Measurements from ENCODE around the gene MISP.

The MISP gene

GRCh38 chr19:801030-801860, 50.3 kb downstream of the MISP start:
- Histone ChIP-seq H3K4me1 (ENCODE audit: control insufficient read depth in 5 of 5, insufficient read depth in 5 of 5, low read length in 5 of 5) (peaks cover 18 to 69% (median 61%) of the 10 kb centered on the region in 5 donors), H3K4me3 (ENCODE audit: low read depth in 1 of 5, low read length in 5 of 5) (peak overlapping the region; percentile 29 to 57 (median 32)), H3K27me3 (ENCODE audit: control insufficient read depth in 5 of 5, insufficient read depth in 4 of 5, low read length in 5 of 5) (no peaks in the 10 kb centered on the region), H3K27ac (ENCODE audit: low read depth, low read length) (peak overlapping the region; percentile 54), H3K9ac (ENCODE audit: low read length in 5 of 5) (peak overlapping the region in 1 of 5 donors; percentile 45), H3K9me3 (ENCODE audit: control insufficient read depth in 5 of 5, low read length in 5 of 5) (no peaks in the 10 kb centered on the region), H3K36me3 (ENCODE audit: control insufficient read depth in 5 of 5, insufficient read depth in 5 of 5, low read length in 5 of 5) (peaks cover 0 to 54% (median 39%) of the 10 kb centered on the region in 5 donors)

- H3K27ac ChIP-seq (ENCODE audit: low read depth, low read length), result peak overlapping the region; percentile 54
- H3K36me3 ChIP-seq (ENCODE audit: control insufficient read depth in 5 of 5, insufficient read depth in 5 of 5, low read length in 5 of 5), result peaks cover 0 to 62% (median 47%) of the 10 kb centered on the region in 5 donors
- no peaks in the 10 kb centered on the region for H3K9me3 ChIP-seq (ENCODE audit: control insufficient read depth in 5 of 5, low read length in 5 of 5)
- no peaks in the 10 kb centered on the region for H3K27me3 ChIP-seq (ENCODE audit: control insufficient read depth in 5 of 5, insufficient read depth in 4 of 5, low read length in 5 of 5)
- H3K9ac ChIP-seq (ENCODE audit: low read length in 5 of 5), result no peak overlapping the region
- peak overlapping the region; percentile 27 to 57 (median 32) for H3K4me3 ChIP-seq (ENCODE audit: low read depth in 1 of 5, low read length in 5 of 5)
- peaks cover 18 to 64% (median 56%) of the 10 kb centered on the region in 5 donors for H3K4me1 ChIP-seq (ENCODE audit: control insufficient read depth in 5 of 5, insufficient read depth in 5 of 5, low read length in 5 of 5)
Measured at GRCh38 chr19:801861-802497, 51.1 kb downstream of the MISP start.

GRCh38 chr19:802498-803098, 51.7 kb downstream of the MISP start:
- H3K27ac ChIP-seq (ENCODE audit: low read depth, low read length), result peak overlapping the region; percentile 54
- H3K9ac ChIP-seq (ENCODE audit: low read length in 5 of 5), result no peak overlapping the region
- peaks cover 0 to 68% (median 53%) of the 10 kb centered on the region in 5 donors for H3K36me3 ChIP-seq (ENCODE audit: control insufficient read depth in 5 of 5, insufficient read depth in 5 of 5, low read length in 5 of 5)
- H3K4me3 ChIP-seq (ENCODE audit: low read depth in 1 of 5, low read length in 5 of 5), result peak overlapping the region in 2 of 5 donors; percentile 32 to 57
- H3K9me3 ChIP-seq (ENCODE audit: control insufficient read depth in 5 of 5, low read length in 5 of 5), result no peaks in the 10 kb centered on the region
- peaks cover 18 to 64% (median 56%) of the 10 kb centered on the region in 5 donors for H3K4me1 ChIP-seq (ENCODE audit: control insufficient read depth in 5 of 5, insufficient read depth in 5 of 5, low read length in 5 of 5)
- H3K27me3 ChIP-seq (ENCODE audit: control insufficient read depth in 5 of 5, insufficient read depth in 4 of 5, low read length in 5 of 5), result no peaks in the 10 kb centered on the region

- no peaks in the 10 kb centered on the region for H3K27me3 ChIP-seq (ENCODE audit: control insufficient read depth in 5 of 5, insufficient read depth in 4 of 5, low read length in 5 of 5)
- peaks cover 18 to 64% (median 56%) of the 10 kb centered on the region in 5 donors for H3K4me1 ChIP-seq (ENCODE audit: control insufficient read depth in 5 of 5, insufficient read depth in 5 of 5, low read length in 5 of 5)
- H3K4me3 ChIP-seq (ENCODE audit: low read depth in 1 of 5, low read length in 5 of 5), result peak overlapping the region in 2 of 5 donors; percentile 32 to 57
- H3K9ac ChIP-seq (ENCODE audit: low read length in 5 of 5), result no peak overlapping the region
- H3K36me3 ChIP-seq (ENCODE audit: control insufficient read depth in 5 of 5, insufficient read depth in 5 of 5, low read length in 5 of 5), result peaks cover 0 to 73% (median 58%) of the 10 kb centered on the region in 5 donors
- no peaks in the 10 kb centered on the region for H3K9me3 ChIP-seq (ENCODE audit: control insufficient read depth in 5 of 5, low read length in 5 of 5)
- peak overlapping the region; percentile 54 for H3K27ac ChIP-seq (ENCODE audit: low read depth, low read length)
Measured at GRCh38 chr19:803099-803561, 52.2 kb downstream of the MISP start.

- H3K9ac ChIP-seq (ENCODE audit: low read length in 5 of 5), result no peak overlapping the region
- peaks cover 18 to 57% (median 50%) of the 10 kb centered on the region in 5 donors for H3K4me1 ChIP-seq (ENCODE audit: control insufficient read depth in 5 of 5, insufficient read depth in 5 of 5, low read length in 5 of 5)
- no peaks in the 10 kb centered on the region for H3K9me3 ChIP-seq (ENCODE audit: control insufficient read depth in 5 of 5, low read length in 5 of 5)
- no peak overlapping the region for H3K4me3 ChIP-seq (ENCODE audit: low read depth in 1 of 5, low read length in 5 of 5)
- H3K27ac ChIP-seq (ENCODE audit: low read depth, low read length), result no peak overlapping the region
- H3K27me3 ChIP-seq (ENCODE audit: control insufficient read depth in 5 of 5, insufficient read depth in 4 of 5, low read length in 5 of 5), result no peaks in the 10 kb centered on the region
- H3K36me3 ChIP-seq (ENCODE audit: control insufficient read depth in 5 of 5, insufficient read depth in 5 of 5, low read length in 5 of 5), result peaks cover 0 to 80% (median 66%) of the 10 kb centered on the region in 5 donors
Measured at GRCh38 chr19:803686-804418, 52.9 kb downstream of the MISP start.

GRCh38 chr19:804419-805165, 53.7 kb downstream of the MISP start:
- Histone ChIP-seq H3K4me1 (ENCODE audit: control insufficient read depth in 5 of 5, insufficient read depth in 5 of 5, low read length in 5 of 5) (peaks cover 16 to 49% (median 43%) of the 10 kb centered on the region in 5 donors), H3K4me3 (ENCODE audit: low read depth in 1 of 5, low read length in 5 of 5) (no peak overlapping the region), H3K27me3 (ENCODE audit: control insufficient read depth in 5 of 5, insufficient read depth in 4 of 5, low read length in 5 of 5) (no peaks in the 10 kb centered on the region), H3K9ac (ENCODE audit: low read length in 5 of 5) (no peak overlapping the region), H3K36me3 (ENCODE audit: control insufficient read depth in 5 of 5, insufficient read depth in 5 of 5, low read length in 5 of 5) (peaks cover 0 to 83% (median 67%) of the 10 kb centered on the region in 5 donors), H3K9me3 (ENCODE audit: control insufficient read depth in 5 of 5, low read length in 5 of 5) (no peaks in the 10 kb centered on the region), H3K27ac (ENCODE audit: low read depth, low read length) (no peak overlapping the region)

- no peak overlapping the region for H3K4me3 ChIP-seq (ENCODE audit: low read depth in 1 of 5, low read length in 5 of 5)
- peaks cover 13 to 44% (median 37%) of the 10 kb centered on the region in 5 donors for H3K4me1 ChIP-seq (ENCODE audit: control insufficient read depth in 5 of 5, insufficient read depth in 5 of 5, low read length in 5 of 5)
- H3K9ac ChIP-seq (ENCODE audit: low read length in 5 of 5), result no peak overlapping the region
- H3K9me3 ChIP-seq (ENCODE audit: control insufficient read depth in 5 of 5, low read length in 5 of 5), result no peaks in the 10 kb centered on the region
- no peak overlapping the region for H3K27ac ChIP-seq (ENCODE audit: low read depth, low read length)
- no peaks in the 10 kb centered on the region for H3K27me3 ChIP-seq (ENCODE audit: control insufficient read depth in 5 of 5, insufficient read depth in 4 of 5, low read length in 5 of 5)
- peaks cover 0 to 87% (median 72%) of the 10 kb centered on the region in 5 donors for H3K36me3 ChIP-seq (ENCODE audit: control insufficient read depth in 5 of 5, insufficient read depth in 5 of 5, low read length in 5 of 5)
Measured at GRCh38 chr19:805166-805551, 54.2 kb downstream of the MISP start.

- peaks cover 0 to 88% (median 76%) of the 10 kb centered on the region in 5 donors for H3K36me3 ChIP-seq (ENCODE audit: control insufficient read depth in 5 of 5, insufficient read depth in 5 of 5, low read length in 5 of 5)
- H3K4me3 ChIP-seq (ENCODE audit: low read depth in 1 of 5, low read length in 5 of 5), result no peak overlapping the region
- H3K9ac ChIP-seq (ENCODE audit: low read length in 5 of 5), result no peak overlapping the region
- no peaks in the 10 kb centered on the region for H3K27me3 ChIP-seq (ENCODE audit: control insufficient read depth in 5 of 5, insufficient read depth in 4 of 5, low read length in 5 of 5)
- no peaks in the 10 kb centered on the region for H3K9me3 ChIP-seq (ENCODE audit: control insufficient read depth in 5 of 5, low read length in 5 of 5)
- no peak overlapping the region for H3K27ac ChIP-seq (ENCODE audit: low read depth, low read length)
- peaks cover 6 to 37% (median 30%) of the 10 kb centered on the region in 5 donors for H3K4me1 ChIP-seq (ENCODE audit: control insufficient read depth in 5 of 5, insufficient read depth in 5 of 5, low read length in 5 of 5)
Measured at GRCh38 chr19:805600-806550, 55.0 kb downstream of the MISP start.
